Suprapubic skin (tissue), 3 donors: ENCODE data around the gene RNASE8.

Source experiments
- POLR2AphosphoS5 ChIP-seq, 3 donors: sonication (generic); formaldehyde crosslinking; IDR thresholded peaks; one replicate each; pipeline ENCODE4 v1.6.1; 2017; ENCODE audit warnings: antibody characterized with exemption in 3 of 3
- TF ChIP-seq, protein P1 (sequence below), 2 donors: fragments of 200-600 bp in 1 of 2; fragments of 450-650 bp in 1 of 2; sonication (generic) in 1 of 2; IDR thresholded peaks; one replicate each; pipeline ENCODE4 v1.5.1; 2016 to 2019; ENCODE audit warnings: antibody characterized with exemption in 2 of 2, mild to moderate bottlenecking in 1 of 2, moderate library complexity in 1 of 2

DNA sequence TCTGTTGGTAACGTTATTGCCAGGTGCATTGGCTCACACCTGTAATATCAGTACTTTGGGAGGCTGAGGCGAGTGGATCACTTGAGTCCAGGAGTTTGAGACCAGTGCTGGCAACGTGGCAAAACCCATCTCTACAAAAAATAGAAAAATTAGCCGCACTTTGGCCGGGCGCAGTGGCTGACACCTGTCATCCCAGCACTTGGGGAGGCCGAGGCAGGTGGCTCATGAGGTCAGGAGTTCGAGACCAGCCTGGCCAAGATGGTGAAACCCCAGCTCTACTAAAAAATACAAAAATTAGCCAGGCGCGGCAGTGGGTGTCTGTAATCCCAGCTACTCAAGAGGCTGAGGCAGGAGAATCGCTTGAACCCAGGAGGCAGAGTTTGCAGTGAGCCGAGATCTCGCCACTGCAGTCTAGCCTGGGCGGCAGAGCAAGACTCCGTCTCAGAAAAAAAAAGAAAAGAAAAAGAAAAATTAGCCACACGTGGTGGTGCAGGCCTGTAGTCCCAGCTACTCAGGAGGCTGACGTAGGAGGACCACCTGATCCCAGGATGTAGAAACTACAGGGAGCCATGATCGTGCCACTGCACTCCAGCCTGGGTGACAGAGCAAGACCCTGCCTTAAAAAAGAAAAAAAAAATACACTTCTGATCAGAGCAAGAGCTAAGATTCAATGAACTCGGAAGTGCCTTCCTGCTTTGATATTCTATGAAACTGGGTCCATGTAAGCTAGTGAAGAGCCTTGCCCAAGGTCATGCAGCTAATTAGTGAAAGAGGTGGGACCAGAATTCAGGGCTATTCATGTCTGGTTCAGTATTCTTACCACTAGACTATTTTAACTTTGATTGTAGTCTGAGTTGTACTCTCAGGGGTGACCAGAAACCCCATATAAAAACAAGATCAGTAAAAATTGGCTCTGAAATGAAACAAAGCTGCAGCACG, 4.2 kb upstream of the RNASE8 start:
- TF ChIP-seq, protein P1, sequence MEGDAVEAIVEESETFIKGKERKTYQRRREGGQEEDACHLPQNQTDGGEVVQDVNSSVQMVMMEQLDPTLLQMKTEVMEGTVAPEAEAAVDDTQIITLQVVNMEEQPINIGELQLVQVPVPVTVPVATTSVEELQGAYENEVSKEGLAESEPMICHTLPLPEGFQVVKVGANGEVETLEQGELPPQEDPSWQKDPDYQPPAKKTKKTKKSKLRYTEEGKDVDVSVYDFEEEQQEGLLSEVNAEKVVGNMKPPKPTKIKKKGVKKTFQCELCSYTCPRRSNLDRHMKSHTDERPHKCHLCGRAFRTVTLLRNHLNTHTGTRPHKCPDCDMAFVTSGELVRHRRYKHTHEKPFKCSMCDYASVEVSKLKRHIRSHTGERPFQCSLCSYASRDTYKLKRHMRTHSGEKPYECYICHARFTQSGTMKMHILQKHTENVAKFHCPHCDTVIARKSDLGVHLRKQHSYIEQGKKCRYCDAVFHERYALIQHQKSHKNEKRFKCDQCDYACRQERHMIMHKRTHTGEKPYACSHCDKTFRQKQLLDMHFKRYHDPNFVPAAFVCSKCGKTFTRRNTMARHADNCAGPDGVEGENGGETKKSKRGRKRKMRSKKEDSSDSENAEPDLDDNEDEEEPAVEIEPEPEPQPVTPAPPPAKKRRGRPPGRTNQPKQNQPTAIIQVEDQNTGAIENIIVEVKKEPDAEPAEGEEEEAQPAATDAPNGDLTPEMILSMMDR (IDR thresholded peaks at IDR 0.05), result no peak
- TF ChIP-seq POLR2AphosphoS5 (IDR thresholded peaks at IDR 0.05), result no peak
